GM12801 (cell line): ENCODE measurements around the gene FMOD.

ENCODE experiments used
- CTCF ChIP-seq: IDR thresholded peaks from one replicate; pipeline ENCODE4 v1.5.1; 2011; ENCODE audit warnings: control low read depth; ENCODE audit not compliant: insufficient read length; ENCODE audit errors: extremely low read depth

The FMOD gene

GRCh38 chr1:203306965-203307541 is 43.9 kb downstream of the FMOD start:
- TF ChIP-seq CTCF: no peak

DNA sequence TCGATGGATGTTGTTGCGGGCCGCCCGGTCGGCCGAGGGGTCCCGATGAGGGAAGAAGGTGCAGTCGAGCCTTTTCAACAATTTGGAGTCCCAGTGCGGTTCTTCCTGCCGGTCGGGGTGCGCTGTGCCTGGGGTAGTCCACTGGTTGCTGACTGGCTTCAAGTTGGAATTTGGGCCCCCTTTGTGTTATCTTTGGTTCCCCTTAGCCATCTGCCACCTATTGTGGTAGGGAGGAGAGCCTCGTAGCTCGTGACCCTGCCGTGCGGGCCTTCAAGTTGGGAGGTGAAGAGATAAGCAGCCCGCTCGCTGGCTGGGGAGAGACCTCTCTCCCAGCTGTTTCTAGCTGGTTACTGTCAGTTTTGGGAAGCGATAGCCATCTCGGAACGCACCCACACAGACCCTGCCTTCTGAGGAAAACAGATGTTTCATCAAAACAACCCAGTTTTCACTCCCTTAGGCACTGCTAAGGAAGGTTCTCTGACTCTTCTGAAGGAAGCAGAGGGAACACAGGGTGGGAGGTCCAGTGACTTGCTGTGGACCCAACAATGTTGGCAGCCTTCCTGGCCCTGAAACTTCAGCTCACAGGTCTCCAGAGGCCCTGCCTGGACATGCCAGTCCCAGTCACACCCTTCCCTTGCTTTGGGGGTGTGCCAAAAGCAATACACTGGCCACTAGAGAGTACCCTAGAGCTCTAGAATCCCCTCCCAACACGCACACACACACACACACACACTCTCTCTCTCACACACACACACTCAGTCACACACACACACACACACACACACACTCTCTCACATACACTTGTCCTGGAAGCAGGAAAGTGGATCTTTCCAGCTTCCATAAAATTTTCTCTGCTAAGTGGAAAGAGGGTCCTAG is 44.6 kb downstream of the FMOD start:
- no peak for TF ChIP-seq CTCF

GRCh38 chr1:203305809-203306088 is 45.2 kb downstream of the FMOD start:
- TF ChIP-seq CTCF: no peak

GRCh38 chr1:203304919-203305808 is 45.8 kb downstream of the FMOD start, which contains the start of gene BTG2:
Gene BTG2, plus strand, starts transcription at chr1:203305519. Its CDS starts 88 bp downstream, at chr1:203305607.
- TF ChIP-seq CTCF: no peak

- no peak for TF ChIP-seq CTCF
These were observed 46.5 kb downstream of the FMOD start for GRCh38 chr1:203304391-203304918.

DNA sequence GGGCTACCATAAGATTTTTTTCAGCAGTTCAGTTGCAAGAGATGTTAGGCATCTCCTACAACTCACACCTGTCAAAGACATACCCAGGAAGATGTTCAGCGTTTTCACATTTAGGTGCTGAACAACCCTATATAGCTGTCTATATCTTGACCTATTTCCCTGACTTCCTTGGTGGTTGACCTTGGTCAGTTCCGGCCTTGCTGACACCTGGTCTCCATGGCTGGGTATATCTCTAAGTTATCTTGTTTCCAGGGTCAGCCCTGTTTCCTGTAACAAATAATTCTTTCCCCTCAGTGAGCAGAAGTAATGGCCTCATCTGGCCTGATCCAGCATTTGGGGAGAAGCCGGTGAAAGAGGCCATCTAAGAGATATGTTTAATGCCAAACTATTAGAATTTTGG is 48.0 kb downstream of the FMOD start:
- TF ChIP-seq CTCF: no peak

DNA sequence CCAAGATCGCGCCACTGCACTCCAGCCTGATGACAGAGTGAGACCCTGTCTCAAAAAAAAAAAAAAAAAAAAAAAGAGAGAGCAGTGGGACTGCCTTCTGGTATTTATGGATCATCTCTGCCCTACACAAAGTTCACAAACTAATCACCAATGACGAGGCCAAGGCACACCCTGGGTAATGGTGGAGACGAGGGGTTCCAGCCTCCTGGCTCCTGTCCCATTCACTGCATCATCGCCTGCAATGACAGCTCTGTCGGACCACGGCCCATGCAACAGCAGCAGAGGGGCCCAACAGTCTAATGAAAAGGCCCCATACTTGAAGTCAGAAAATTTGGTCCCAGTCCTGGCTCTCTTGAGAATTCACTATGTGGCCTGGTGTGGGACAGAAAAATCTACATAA is 48.5 kb downstream of the FMOD start:
- TF ChIP-seq CTCF: no peak
